ENCODE results near the gene ATXN1. TPM values are rescaled to one million over a fixed set of nuclear protein-coding genes. Genes with fewer than 3 reads are reported as not detected.

ATXN1 gene
- total and polyA plus RNA-seq, 2 experiments from 2014 or later, result 4.8 to 9.1 TPM

DNA sequence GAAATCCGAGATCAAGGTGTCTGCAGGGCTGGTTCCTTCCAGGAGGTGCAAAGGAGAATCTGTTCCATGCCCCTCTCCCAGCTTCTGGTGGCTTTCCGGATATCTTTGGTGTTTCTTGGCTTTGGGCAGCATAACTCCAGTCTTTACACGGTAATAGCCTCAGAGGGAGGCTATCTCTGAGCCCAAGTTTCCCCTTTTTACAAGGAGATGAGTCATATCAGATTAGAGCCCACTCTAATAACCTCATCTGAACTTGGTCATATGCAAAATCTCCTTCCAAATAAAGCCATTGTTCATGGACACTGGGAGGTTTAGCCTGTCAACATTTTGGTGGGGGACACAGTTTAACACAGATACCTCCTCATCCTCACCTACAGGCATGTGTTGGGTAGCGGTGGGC lies 213.7 kb downstream of the ATXN1 start:
- H3K36me3 Mint-ChIP-seq (ENCODE audit: low read depth), result no peaks in the 10 kb centered on the region
- H3K27ac Mint-ChIP-seq, result no peak overlapping the region
- DNase-seq (ENCODE audit: low spot score), result no peak

More for the DNA sequence above, 213.7 kb downstream of the ATXN1 start:
- no peak for ATAC-seq
- H3K9me3 Mint-ChIP-seq, result no peaks in the 10 kb centered on the region
- H3F3A ChIP-seq (replicated peaks; ENCODE audit: low read depth), result no peaks in the 10 kb centered on the region
- H3K36me3 ChIP-seq (ENCODE audit: insufficient read depth), result no peaks in the 10 kb centered on the region
- H4K20me1 ChIP-seq (replicated peaks; ENCODE audit: insufficient read depth), result no peaks in the 10 kb centered on the region
- H3K27me3 ChIP-seq (ENCODE audit: insufficient read depth), result no peaks in the 10 kb centered on the region
- H3K4me3 ChIP-seq, result no peak overlapping the region
- H3K27ac ChIP-seq (ENCODE audit: low read depth), result no peak overlapping the region
- H3K79me2 ChIP-seq (replicated peaks; ENCODE audit: insufficient read depth), result no peaks in the 10 kb centered on the region
- no peaks in the 10 kb centered on the region for H3K9me2 ChIP-seq (ENCODE audit: insufficient read depth)
- no peak overlapping the region for H2AFZ ChIP-seq
- no peak overlapping the region for H3K4me3 Mint-ChIP-seq
- H3K4me1 ChIP-seq (ENCODE audit: insufficient read depth), result no peaks in the 10 kb centered on the region
- no peak for TF ChIP-seq JUNB (IDR thresholded peaks at IDR 0.05; ENCODE audit: unreplicated experiment)
- TF ChIP-seq ZNF114 (CRISPR knock-in tag; IDR thresholded peaks at IDR 0.05), result no peak
- TF ChIP-seq NANOG (IDR thresholded peaks at IDR 0.05; ENCODE audit: borderline replicate concordance), result no peak
- TF ChIP-seq, protein P1, sequence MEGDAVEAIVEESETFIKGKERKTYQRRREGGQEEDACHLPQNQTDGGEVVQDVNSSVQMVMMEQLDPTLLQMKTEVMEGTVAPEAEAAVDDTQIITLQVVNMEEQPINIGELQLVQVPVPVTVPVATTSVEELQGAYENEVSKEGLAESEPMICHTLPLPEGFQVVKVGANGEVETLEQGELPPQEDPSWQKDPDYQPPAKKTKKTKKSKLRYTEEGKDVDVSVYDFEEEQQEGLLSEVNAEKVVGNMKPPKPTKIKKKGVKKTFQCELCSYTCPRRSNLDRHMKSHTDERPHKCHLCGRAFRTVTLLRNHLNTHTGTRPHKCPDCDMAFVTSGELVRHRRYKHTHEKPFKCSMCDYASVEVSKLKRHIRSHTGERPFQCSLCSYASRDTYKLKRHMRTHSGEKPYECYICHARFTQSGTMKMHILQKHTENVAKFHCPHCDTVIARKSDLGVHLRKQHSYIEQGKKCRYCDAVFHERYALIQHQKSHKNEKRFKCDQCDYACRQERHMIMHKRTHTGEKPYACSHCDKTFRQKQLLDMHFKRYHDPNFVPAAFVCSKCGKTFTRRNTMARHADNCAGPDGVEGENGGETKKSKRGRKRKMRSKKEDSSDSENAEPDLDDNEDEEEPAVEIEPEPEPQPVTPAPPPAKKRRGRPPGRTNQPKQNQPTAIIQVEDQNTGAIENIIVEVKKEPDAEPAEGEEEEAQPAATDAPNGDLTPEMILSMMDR (conservative IDR thresholded peaks at IDR 0.05; ENCODE audit: low read depth in 2 of 2), result no peak
- no peak for TF ChIP-seq EZH2 (IDR thresholded peaks at IDR 0.05; ENCODE audit: low read depth, unreplicated experiment)
- no peak for TF ChIP-seq ZNF331 (CRISPR knock-in tag; IDR thresholded peaks at IDR 0.05; ENCODE audit: low read depth)
- TF ChIP-seq CREB1 (CRISPR knock-in tag; IDR thresholded peaks at IDR 0.05; ENCODE audit: low read depth), result no peak
- no peak for TF ChIP-seq POLR2AphosphoS5 (IDR thresholded peaks at IDR 0.05; ENCODE audit: low read depth)
- TF ChIP-seq, protein P2, sequence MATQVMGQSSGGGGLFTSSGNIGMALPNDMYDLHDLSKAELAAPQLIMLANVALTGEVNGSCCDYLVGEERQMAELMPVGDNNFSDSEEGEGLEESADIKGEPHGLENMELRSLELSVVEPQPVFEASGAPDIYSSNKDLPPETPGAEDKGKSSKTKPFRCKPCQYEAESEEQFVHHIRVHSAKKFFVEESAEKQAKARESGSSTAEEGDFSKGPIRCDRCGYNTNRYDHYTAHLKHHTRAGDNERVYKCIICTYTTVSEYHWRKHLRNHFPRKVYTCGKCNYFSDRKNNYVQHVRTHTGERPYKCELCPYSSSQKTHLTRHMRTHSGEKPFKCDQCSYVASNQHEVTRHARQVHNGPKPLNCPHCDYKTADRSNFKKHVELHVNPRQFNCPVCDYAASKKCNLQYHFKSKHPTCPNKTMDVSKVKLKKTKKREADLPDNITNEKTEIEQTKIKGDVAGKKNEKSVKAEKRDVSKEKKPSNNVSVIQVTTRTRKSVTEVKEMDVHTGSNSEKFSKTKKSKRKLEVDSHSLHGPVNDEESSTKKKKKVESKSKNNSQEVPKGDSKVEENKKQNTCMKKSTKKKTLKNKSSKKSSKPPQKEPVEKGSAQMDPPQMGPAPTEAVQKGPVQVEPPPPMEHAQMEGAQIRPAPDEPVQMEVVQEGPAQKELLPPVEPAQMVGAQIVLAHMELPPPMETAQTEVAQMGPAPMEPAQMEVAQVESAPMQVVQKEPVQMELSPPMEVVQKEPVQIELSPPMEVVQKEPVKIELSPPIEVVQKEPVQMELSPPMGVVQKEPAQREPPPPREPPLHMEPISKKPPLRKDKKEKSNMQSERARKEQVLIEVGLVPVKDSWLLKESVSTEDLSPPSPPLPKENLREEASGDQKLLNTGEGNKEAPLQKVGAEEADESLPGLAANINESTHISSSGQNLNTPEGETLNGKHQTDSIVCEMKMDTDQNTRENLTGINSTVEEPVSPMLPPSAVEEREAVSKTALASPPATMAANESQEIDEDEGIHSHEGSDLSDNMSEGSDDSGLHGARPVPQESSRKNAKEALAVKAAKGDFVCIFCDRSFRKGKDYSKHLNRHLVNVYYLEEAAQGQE (IDR thresholded peaks at IDR 0.05; ENCODE audit: unreplicated experiment), result no peak
- no peak for TF ChIP-seq STAT1 (IDR thresholded peaks at IDR 0.05; ENCODE audit: unreplicated experiment)
- TF ChIP-seq, protein P3, sequence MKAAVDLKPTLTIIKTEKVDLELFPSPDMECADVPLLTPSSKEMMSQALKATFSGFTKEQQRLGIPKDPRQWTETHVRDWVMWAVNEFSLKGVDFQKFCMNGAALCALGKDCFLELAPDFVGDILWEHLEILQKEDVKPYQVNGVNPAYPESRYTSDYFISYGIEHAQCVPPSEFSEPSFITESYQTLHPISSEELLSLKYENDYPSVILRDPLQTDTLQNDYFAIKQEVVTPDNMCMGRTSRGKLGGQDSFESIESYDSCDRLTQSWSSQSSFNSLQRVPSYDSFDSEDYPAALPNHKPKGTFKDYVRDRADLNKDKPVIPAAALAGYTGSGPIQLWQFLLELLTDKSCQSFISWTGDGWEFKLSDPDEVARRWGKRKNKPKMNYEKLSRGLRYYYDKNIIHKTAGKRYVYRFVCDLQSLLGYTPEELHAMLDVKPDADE (IDR thresholded peaks at IDR 0.05), result no peak
- H3K27me3 Mint-ChIP-seq (ENCODE audit: insufficient read depth, low read depth, poor library complexity), result no peaks in the 10 kb centered on the region
- H3K4me1 Mint-ChIP-seq, result no peaks in the 10 kb centered on the region; the same call in 1 of the 3 replicates
- H3K4me2 ChIP-seq, result no peak overlapping the region

Data from GM23338 (cell line).